Ishikawa (cell line): Measurements from ENCODE around the gene WDTC1.

Source experiments
- CEBPB ChIP-seq: IDR thresholded peaks from 2 replicates; pipeline ENCODE4 v1.6.1; 2012
- CREB1 ChIP-seq: IDR thresholded peaks from 2 replicates; pipeline ENCODE4 v1.6.1; 2012; ENCODE audit warnings: low read depth
- EGR1 ChIP-seq: IDR thresholded peaks from 2 replicates; pipeline ENCODE4 v1.6.1; 2012
- EP300 ChIP-seq: IDR thresholded peaks from 2 replicates; pipeline ENCODE4 v1.6.1; 2012; ENCODE audit warnings: borderline replicate concordance
- FOXM1 ChIP-seq: IDR thresholded peaks from 2 replicates; pipeline ENCODE4 v1.6.1; 2012; ENCODE audit warnings: low read depth, borderline replicate concordance
- NFIC ChIP-seq: IDR thresholded peaks from 2 replicates; pipeline ENCODE4 v1.6.1; 2012
- RAD21 ChIP-seq: IDR thresholded peaks from 2 replicates; pipeline ENCODE4 v1.6.1; 2012; ENCODE audit warnings: low read depth
- TAF1 ChIP-seq: IDR thresholded peaks from 2 replicates; pipeline ENCODE4 v1.6.1; 2012; ENCODE audit warnings: low read depth, mild to moderate bottlenecking
- TCF12 ChIP-seq: IDR thresholded peaks from 2 replicates; pipeline ENCODE4 v1.6.1; 2012; ENCODE audit warnings: low read depth
- TEAD4 ChIP-seq: IDR thresholded peaks from 2 replicates; pipeline ENCODE4 v1.6.1; 2012
- YY1 ChIP-seq: IDR thresholded peaks from 2 replicates; pipeline ENCODE4 v1.6.1; 2012; ENCODE audit warnings: low read depth
- ZBTB7A ChIP-seq: IDR thresholded peaks from 2 replicates; pipeline ENCODE4 v1.6.1; 2012; ENCODE audit warnings: low read depth
- TF ChIP-seq, protein P1 (sequence below): IDR thresholded peaks from 2 replicates; pipeline ENCODE4 v1.6.1; 2012
- TF ChIP-seq, protein P2 (sequence below): IDR thresholded peaks from 2 replicates; pipeline ENCODE4 v1.6.1; 2012
- TF ChIP-seq, protein P3 (sequence below): IDR thresholded peaks from 2 replicates; pipeline ENCODE4 v1.6.1; 2012; ENCODE audit warnings: low read depth, mild to moderate bottlenecking

Gene WDTC1

DNA sequence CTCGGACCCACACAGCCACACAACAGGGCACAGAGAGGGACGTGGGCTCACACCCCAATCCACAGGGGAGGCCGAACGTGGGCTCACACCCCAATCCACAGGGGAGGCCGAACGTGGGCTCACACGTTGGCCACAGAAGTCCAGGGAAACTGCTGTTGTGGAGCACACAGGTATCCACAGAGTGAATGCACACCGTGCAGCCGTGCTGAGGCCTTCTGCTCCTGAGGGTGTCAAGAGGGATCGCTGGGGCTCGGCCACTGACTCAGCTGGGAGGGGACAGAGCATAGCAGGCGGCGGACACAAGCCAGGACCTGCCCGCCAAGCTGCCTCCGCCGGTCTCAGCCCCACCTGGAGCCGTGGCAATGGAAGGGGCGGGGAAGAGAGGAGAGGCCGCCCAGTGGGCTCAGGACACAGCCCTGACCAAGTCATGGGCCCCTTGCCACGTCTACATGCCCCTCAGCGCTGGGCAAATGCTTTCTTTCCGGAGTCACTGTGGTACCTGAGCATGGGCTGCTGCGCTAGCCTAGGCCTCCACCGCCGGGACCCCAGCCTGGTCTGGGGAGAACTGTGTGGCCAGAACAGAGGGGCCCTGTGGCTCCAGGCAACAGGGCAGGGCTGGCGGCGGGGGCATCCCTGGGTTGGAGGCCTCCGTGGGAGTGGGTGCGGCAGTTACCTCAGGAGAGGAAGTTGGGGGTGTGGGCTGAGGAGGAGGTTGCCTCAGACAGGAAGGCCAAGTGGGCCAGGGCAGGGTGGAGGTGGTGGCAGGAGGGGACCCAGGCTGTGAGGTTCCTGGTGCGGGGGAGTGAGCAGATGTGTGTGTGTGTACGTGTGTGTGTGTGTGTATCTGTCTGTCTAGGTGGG is 108.6 kb downstream of the WDTC1 start:
- TF ChIP-seq TCF12 = peak; percentile 23; the same call in 1 of the 2 replicates
- no peak for TF ChIP-seq FOXM1
- no peak; the same call in 1 of the 2 replicates for TF ChIP-seq YY1
- TF ChIP-seq, protein P1, sequence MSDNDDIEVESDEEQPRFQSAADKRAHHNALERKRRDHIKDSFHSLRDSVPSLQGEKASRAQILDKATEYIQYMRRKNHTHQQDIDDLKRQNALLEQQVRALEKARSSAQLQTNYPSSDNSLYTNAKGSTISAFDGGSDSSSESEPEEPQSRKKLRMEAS = peak; percentile 76
- TF ChIP-seq, protein P2, sequence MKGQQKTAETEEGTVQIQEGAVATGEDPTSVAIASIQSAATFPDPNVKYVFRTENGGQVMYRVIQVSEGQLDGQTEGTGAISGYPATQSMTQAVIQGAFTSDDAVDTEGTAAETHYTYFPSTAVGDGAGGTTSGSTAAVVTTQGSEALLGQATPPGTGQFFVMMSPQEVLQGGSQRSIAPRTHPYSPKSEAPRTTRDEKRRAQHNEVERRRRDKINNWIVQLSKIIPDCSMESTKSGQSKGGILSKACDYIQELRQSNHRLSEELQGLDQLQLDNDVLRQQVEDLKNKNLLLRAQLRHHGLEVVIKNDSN = no peak
- no peak for TF ChIP-seq TEAD4

DNA sequence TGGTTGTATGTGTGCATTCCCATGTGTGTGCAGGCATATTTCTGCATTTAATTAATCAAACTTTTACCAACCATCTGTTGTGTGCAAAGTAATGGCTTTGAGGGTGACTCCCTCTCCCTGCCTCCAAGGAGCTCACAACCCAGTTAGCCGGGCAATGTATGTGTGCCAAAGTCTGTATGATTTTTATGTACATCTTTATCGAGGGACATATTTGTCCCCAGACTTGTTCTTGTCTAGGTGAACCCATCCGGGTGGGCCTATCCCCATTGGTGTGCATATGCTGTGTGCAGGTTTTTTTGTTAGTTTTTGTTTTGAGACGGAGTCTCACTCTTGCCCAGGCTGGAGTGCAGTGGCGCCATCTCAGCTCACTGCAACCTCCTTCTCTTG is 109.2 kb downstream of the WDTC1 start:
- TF ChIP-seq ZBTB7A (no peak), CREB1 (no peak), TEAD4 (no peak)

DNA sequence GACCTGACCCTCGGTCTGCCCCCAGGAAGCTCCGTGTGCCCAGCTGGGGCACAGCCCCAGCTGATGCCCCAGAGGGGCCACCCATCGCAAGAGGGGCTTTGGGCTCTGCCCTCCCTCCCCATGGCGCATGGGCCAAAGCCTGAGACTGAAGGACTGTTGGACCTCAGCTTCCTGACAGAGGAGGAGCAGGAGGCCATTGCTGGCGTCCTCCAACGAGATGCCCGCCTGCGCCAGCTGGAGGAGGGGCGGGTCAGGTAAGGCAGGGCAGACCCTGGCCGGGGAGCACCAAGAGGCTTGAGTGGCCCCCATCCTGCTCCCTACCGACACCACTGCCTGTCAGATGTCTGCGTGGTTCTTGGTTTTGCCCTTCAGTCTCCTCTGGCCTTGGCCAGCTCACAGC is 110.8 kb downstream of the WDTC1 start:
- TF ChIP-seq CREB1 (no peak), NFIC (no peak), CEBPB (no peak), ZBTB7A (no peak), TEAD4 (no peak), YY1 (no peak), TAF1 (no peak), RAD21 (no peak), FOXM1 (no peak), TCF12 (no peak), EP300 (no peak), EGR1 (no peak)
- TF ChIP-seq, protein P2 = no peak
- TF ChIP-seq, protein P3, sequence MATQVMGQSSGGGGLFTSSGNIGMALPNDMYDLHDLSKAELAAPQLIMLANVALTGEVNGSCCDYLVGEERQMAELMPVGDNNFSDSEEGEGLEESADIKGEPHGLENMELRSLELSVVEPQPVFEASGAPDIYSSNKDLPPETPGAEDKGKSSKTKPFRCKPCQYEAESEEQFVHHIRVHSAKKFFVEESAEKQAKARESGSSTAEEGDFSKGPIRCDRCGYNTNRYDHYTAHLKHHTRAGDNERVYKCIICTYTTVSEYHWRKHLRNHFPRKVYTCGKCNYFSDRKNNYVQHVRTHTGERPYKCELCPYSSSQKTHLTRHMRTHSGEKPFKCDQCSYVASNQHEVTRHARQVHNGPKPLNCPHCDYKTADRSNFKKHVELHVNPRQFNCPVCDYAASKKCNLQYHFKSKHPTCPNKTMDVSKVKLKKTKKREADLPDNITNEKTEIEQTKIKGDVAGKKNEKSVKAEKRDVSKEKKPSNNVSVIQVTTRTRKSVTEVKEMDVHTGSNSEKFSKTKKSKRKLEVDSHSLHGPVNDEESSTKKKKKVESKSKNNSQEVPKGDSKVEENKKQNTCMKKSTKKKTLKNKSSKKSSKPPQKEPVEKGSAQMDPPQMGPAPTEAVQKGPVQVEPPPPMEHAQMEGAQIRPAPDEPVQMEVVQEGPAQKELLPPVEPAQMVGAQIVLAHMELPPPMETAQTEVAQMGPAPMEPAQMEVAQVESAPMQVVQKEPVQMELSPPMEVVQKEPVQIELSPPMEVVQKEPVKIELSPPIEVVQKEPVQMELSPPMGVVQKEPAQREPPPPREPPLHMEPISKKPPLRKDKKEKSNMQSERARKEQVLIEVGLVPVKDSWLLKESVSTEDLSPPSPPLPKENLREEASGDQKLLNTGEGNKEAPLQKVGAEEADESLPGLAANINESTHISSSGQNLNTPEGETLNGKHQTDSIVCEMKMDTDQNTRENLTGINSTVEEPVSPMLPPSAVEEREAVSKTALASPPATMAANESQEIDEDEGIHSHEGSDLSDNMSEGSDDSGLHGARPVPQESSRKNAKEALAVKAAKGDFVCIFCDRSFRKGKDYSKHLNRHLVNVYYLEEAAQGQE = no peak
- TF ChIP-seq, protein P1 = no peak

DNA sequence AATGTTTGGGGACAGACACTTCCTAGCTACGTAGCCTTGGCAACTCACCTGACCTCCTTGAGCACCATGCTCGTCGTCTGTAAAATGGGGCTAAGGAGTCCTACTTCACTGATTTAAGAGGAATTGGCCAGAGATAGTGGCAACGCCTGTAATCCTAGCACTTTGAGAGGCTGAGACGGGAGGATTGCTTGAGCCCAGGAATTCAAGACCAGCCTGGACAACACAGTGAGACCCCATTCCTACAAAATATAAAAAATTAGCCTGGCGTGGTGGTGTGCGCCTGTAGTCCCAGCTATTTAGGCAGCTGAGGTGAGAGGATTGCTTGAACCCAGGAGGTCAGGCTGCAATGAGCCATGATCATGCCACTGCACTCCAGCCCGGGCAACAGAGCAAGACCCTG is 111.9 kb downstream of the WDTC1 start:
- TF ChIP-seq YY1 = no peak
- TF ChIP-seq TEAD4 = no peak
- TF ChIP-seq EGR1 = no peak
- TF ChIP-seq EP300 = no peak
- TF ChIP-seq NFIC = no peak
- TF ChIP-seq, protein P3 = no peak
- TF ChIP-seq, protein P2 = no peak

DNA sequence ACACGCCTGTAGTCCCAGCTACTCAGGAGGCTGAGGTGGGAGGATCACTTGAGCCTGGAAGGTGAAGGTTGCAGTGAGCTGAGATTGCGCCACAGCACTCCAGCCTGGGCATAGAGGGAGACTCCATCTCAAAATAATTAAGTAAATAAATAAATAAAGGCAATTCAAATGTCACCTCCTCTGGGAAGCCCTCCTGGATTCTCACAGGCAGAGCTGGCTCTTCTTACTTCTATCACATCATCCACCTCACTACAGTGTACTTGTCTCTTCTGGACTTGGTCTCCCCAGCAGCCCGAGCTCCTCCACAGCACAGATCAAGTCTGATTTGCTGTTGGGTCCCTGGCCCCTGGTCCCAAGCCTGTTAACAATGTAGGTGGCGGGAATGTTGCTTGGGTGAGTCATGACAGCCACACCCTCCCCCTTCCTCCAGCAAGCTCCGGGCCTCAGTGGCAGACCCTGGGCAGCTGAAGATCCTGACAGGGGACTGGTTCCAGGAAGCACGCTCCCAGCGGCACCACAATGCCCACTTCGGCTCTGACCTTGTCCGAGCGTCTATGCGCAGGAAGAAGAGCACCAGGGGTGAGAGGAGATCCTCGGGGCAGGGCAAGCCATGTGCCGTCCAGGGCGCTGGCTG is 112.7 kb downstream of the WDTC1 start:
- TF ChIP-seq TAF1 (no peak), CEBPB (no peak), TEAD4 (peak; percentile 45; the same call in 1 of the 2 replicates), CREB1 (no peak), FOXM1 (no peak), ZBTB7A (no peak)
- TF ChIP-seq, protein P1 = no peak
- TF ChIP-seq, protein P2 = no peak
- TF ChIP-seq, protein P3 = no peak
